Measurements from ENCODE around the gene ARHGAP27.

DNA sequence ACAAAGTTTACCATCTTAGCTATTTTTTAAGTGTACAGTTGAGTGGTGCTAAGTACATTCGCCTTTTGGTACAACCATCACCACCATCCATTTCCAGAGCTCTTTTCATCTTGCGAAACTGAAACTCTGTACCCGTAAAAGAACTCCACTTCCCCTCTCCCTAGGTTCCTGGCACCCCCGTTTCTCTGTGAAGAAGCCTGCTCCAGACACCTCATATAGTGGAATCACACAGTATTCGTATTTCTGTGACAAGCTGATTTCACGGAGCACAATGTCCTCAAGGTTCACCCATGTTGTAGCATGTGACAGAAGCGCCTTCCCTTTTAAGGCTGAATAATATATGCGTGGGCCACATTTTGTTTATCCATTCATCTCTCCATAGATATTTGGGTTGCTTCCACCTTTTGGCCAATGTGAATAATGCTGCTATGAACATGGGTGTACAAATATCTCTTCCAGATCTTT lies 61.7 kb downstream of the ARHGAP27 start:
- TF ChIP-seq CTCF (conservative IDR thresholded peaks at IDR 0.05 in 1 of 2, IDR thresholded peaks at IDR 0.05 in 1 of 2; ENCODE audit: low read depth in 1 of 2, low read length in 2 of 2): no peak
- TF ChIP-seq EZH2 (IDR thresholded peaks at IDR 0.05; ENCODE audit: low read length, missing control alignments): no peak
